ENCODE measurements around the gene MVB12B. TPM values are rescaled to one million over a fixed set of nuclear protein-coding genes. Genes with fewer than 3 reads are reported as not detected.
A peak's percentile ranks its signal among the peaks of the same experiment; 100 is the strongest.

Gene MVB12B
- total RNA-seq, 1 donor: 5.4 TPM

GRCh38 chr9:126363847-126364671 is 37.4 kb downstream of the MVB12B start:
- no peaks in the 10 kb centered on the region for H4K20me1 ChIP-seq (ENCODE audit: insufficient read depth, low read length)
- peak; percentile 86 for DNase-seq (ENCODE audit: insufficient read length, low spot score, missing footprints)
- H3K4me3 ChIP-seq (ENCODE audit: insufficient read depth, low read length): no peak overlapping the region
- H3K36me3 ChIP-seq (ENCODE audit: insufficient read depth, low read length): no peaks in the 10 kb centered on the region
- H3K79me2 ChIP-seq (ENCODE audit: insufficient read depth, low read length): no peaks in the 10 kb centered on the region
- no peak overlapping the region for H3K27ac ChIP-seq (ENCODE audit: low read depth, low read length)
- H3K9me3 ChIP-seq (ENCODE audit: low read depth, low read length): no peaks in the 10 kb centered on the region
- TF ChIP-seq, protein P1, sequence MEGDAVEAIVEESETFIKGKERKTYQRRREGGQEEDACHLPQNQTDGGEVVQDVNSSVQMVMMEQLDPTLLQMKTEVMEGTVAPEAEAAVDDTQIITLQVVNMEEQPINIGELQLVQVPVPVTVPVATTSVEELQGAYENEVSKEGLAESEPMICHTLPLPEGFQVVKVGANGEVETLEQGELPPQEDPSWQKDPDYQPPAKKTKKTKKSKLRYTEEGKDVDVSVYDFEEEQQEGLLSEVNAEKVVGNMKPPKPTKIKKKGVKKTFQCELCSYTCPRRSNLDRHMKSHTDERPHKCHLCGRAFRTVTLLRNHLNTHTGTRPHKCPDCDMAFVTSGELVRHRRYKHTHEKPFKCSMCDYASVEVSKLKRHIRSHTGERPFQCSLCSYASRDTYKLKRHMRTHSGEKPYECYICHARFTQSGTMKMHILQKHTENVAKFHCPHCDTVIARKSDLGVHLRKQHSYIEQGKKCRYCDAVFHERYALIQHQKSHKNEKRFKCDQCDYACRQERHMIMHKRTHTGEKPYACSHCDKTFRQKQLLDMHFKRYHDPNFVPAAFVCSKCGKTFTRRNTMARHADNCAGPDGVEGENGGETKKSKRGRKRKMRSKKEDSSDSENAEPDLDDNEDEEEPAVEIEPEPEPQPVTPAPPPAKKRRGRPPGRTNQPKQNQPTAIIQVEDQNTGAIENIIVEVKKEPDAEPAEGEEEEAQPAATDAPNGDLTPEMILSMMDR (IDR thresholded peaks at IDR 0.05; ENCODE audit: extremely low read depth, low read depth, low read length): no peak
- no peak overlapping the region for H3K4me2 ChIP-seq (ENCODE audit: insufficient read depth, low read length)
- no peaks in the 10 kb centered on the region for H3K4me1 ChIP-seq (ENCODE audit: insufficient read depth, low read length)
- no peak overlapping the region for H2AFZ ChIP-seq (ENCODE audit: low read length)
- H3K27me3 ChIP-seq (ENCODE audit: insufficient read depth, low read length): no peaks in the 10 kb centered on the region

DNA sequence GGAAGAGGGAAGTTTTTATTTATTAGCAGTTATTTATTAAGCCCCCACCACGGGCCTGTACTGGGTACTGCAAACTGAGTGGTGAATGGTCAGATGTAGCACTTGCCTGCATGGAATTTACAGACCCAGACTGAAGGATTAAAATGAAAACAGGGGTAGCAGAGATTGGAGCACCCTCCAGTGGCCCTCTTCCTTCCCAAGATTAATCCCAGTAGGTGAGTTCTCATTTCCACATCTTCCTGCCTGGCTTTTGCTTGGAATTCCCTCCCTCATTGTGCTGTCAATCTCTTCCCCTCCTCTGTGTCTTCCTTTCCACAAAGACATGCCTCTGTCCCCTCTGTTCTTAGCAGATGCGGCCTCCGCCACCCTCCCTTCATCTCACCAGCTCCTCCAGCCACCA is 39.2 kb downstream of the MVB12B start:
- TF ChIP-seq, protein P1 (IDR thresholded peaks at IDR 0.05; ENCODE audit: extremely low read depth, low read depth, low read length): no peak
- Histone ChIP-seq H3K4me2 (ENCODE audit: insufficient read depth, low read length) (no peak overlapping the region), H3K36me3 (ENCODE audit: insufficient read depth, low read length) (no peaks in the 10 kb centered on the region), H3K4me3 (ENCODE audit: insufficient read depth, low read length) (no peak overlapping the region), H4K20me1 (ENCODE audit: insufficient read depth, low read length) (no peaks in the 10 kb centered on the region), H3K27ac (ENCODE audit: low read depth, low read length) (no peak overlapping the region), H3K27me3 (ENCODE audit: insufficient read depth, low read length) (no peaks in the 10 kb centered on the region), H3K9me3 (ENCODE audit: low read depth, low read length) (no peaks in the 10 kb centered on the region), H3K79me2 (ENCODE audit: insufficient read depth, low read length) (no peaks in the 10 kb centered on the region), H3K4me1 (ENCODE audit: insufficient read depth, low read length) (no peaks in the 10 kb centered on the region), H2AFZ (ENCODE audit: low read length) (no peak overlapping the region)
- DNase-seq (ENCODE audit: insufficient read length, low spot score, missing footprints): no peak

DNA sequence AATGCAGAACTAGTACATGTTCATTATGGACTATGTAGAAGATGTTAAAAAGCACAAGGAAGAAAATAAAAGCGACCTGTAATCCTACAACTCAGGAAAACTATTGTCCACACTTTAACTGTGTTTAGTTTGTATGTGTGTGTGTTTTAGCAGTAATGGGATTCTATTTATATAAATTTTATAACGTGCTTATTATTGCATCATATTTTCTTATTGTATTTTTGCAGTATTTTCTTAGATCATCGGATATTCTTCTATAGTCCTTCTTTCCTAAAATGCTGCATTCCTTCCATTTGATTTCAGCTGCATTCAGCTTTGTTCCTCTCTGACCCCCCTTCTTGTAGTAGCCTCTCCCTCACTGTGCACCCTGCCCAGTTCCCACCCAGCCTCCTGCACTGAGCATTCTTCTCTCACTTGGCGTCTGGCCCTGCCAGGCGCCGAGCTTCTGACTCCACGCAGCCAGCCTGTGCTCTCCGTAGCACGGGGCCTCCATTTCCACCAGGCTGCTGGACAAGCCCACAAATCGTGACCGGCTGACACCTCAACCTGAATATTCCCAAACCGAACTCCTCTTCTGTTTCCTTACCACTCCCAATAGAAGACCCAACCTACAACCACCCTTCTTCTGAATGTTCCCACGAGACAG is 39.9 kb downstream of the MVB12B start:
- no peak overlapping the region for H3K4me3 ChIP-seq (ENCODE audit: insufficient read depth, low read length)
- no peak for DNase-seq (ENCODE audit: insufficient read length, low spot score, missing footprints)
- no peak overlapping the region for H3K4me2 ChIP-seq (ENCODE audit: insufficient read depth, low read length)
- no peaks in the 10 kb centered on the region for H3K9me3 ChIP-seq (ENCODE audit: low read depth, low read length)
- TF ChIP-seq, protein P1 (IDR thresholded peaks at IDR 0.05; ENCODE audit: extremely low read depth, low read depth, low read length): no peak
- no peaks in the 10 kb centered on the region for H3K36me3 ChIP-seq (ENCODE audit: insufficient read depth, low read length)
- H3K27ac ChIP-seq (ENCODE audit: low read depth, low read length): no peak overlapping the region
- no peaks in the 10 kb centered on the region for H3K79me2 ChIP-seq (ENCODE audit: insufficient read depth, low read length)
- no peaks in the 10 kb centered on the region for H4K20me1 ChIP-seq (ENCODE audit: insufficient read depth, low read length)
- no peaks in the 10 kb centered on the region for H3K27me3 ChIP-seq (ENCODE audit: insufficient read depth, low read length)
- no peak overlapping the region for H2AFZ ChIP-seq (ENCODE audit: low read length)
- no peaks in the 10 kb centered on the region for H3K4me1 ChIP-seq (ENCODE audit: insufficient read depth, low read length)

DNA sequence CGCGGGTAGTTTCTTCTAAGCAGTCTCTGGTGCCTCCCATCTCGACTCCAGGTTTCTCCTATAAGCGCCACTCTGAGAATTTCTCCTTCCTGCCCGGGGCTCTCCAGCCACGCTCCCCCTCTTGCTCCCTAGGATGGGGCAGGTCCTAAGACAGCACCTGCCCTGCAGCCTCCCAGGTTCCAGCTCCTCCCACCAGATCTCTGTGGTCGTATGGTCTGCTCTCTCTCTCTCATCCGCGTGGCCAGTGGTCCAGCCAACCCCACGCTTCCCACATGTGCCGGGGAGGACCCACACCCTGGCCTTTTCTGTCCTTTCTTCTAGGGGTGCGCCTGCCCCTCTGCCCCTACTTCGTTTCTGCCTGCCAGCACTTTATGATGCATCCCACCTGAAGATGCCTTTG is 40.5 kb downstream of the MVB12B start:
- H3K4me3 ChIP-seq (ENCODE audit: insufficient read depth, low read length): no peak overlapping the region
- H3K36me3 ChIP-seq (ENCODE audit: insufficient read depth, low read length): no peaks in the 10 kb centered on the region
- H3K4me2 ChIP-seq (ENCODE audit: insufficient read depth, low read length): no peak overlapping the region
- H3K27me3 ChIP-seq (ENCODE audit: insufficient read depth, low read length): no peaks in the 10 kb centered on the region
- no peak overlapping the region for H2AFZ ChIP-seq (ENCODE audit: low read length)
- no peaks in the 10 kb centered on the region for H3K4me1 ChIP-seq (ENCODE audit: insufficient read depth, low read length)
- H4K20me1 ChIP-seq (ENCODE audit: insufficient read depth, low read length): no peaks in the 10 kb centered on the region
- no peak for DNase-seq (ENCODE audit: insufficient read length, low spot score, missing footprints)
- H3K27ac ChIP-seq (ENCODE audit: low read depth, low read length): no peak overlapping the region
- TF ChIP-seq, protein P1 (IDR thresholded peaks at IDR 0.05; ENCODE audit: extremely low read depth, low read depth, low read length): no peak
- no peaks in the 10 kb centered on the region for H3K79me2 ChIP-seq (ENCODE audit: insufficient read depth, low read length)
- H3K9me3 ChIP-seq (ENCODE audit: low read depth, low read length): no peaks in the 10 kb centered on the region
